ENCODE results near the gene TMEM191C. TPM values are rescaled to one million over a fixed set of nuclear protein-coding genes. Genes with fewer than 3 reads are reported as not detected.
"Not testable (repeated sequence)": the region's sequence is repeated elsewhere in the genome, so short reads cannot be mapped to it uniquely, and the experiment has no call there.

TMEM191C gene
- polyA plus RNA-seq (2012; ENCODE audit: low read depth, missing spikeins): 2.3 TPM

GRCh38 chr22:21467337-21468193 lies at the start of gene TMEM191C:
Gene TMEM191C, plus strand, starts transcription at chr22:21467387. Its CDS starts 73 bp downstream, at chr22:21467460.
- FAIRE-seq; DNase-seq (ENCODE audit: insufficient read length, low spot score): not testable (repeated sequence)

- DNase-seq (ENCODE audit: insufficient read length, low spot score); FAIRE-seq: not testable (repeated sequence)
Observed at GRCh38 chr22:21417853-21418252, 49.3 kb upstream of the TMEM191C start.

DNA sequence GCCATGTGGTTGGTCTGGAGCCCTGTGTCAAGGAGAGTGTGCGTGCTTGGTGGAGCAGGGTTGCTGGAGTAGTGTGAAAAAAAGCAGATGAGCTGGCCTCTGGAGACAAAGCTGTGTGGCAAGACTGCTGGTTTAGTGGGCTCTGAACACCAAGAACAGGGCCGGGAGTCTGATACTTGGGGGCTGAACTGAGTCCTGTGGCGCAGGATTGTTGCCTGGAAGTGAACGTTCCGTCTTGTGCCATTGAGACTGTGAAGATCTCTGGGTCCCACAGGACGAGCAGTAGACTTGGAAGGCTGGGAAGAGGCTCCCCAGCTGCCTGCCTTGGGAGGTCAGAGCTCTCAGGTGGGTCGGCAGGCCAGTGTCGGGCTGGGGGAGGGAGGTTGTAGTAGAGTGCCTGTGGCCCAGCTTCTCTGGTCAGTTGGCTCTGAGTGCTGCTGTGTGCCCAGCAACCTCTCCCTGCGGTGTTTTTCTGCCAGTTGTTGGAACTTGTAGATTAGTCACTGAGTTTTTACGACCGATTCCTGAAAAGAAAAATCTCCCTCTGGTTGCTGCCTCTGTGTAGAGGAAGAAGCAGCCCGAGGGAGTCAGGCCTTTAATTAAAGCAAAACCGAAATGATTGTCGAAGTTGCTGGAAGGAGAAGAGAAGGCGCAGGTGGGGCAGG lies 48.1 kb upstream of the TMEM191C start:
- not testable (repeated sequence) for DNase-seq (ENCODE audit: insufficient read length, low spot score); FAIRE-seq

DNA sequence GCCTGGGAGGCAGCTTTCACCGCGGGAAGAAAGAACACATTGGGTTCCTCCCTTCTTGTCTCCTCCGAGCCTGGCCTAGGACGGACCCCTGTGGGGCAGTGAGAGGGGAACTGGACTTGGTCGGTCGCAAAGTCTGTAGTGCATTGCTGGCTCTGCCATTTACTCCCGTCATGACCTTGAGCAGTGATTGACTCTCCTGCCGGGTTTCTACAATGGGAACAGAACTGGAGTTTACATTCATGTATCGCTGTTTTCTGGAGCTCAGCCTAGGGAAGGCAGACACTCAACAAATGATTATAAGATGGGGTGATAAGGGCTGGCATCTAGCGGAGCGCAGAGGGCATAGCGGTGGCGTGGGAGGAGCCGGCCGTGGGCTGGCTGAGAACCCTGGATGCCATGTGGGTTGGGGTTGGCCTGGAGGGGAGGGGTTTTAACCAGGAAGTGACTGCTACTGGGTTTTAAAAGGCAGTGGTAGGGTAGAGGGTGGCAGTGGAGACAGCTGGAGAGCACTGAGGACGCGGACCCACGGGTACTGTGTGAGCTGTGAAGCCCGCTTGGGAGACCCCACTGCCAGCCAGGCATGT lies 46.9 kb upstream of the TMEM191C start:
- not testable (repeated sequence) for DNase-seq (ENCODE audit: insufficient read length, low spot score); FAIRE-seq

GRCh38 chr22:21424084-21424709 lies 43.0 kb upstream of the TMEM191C start:
- not testable (repeated sequence) for FAIRE-seq; DNase-seq (ENCODE audit: insufficient read length, low spot score)

DNA sequence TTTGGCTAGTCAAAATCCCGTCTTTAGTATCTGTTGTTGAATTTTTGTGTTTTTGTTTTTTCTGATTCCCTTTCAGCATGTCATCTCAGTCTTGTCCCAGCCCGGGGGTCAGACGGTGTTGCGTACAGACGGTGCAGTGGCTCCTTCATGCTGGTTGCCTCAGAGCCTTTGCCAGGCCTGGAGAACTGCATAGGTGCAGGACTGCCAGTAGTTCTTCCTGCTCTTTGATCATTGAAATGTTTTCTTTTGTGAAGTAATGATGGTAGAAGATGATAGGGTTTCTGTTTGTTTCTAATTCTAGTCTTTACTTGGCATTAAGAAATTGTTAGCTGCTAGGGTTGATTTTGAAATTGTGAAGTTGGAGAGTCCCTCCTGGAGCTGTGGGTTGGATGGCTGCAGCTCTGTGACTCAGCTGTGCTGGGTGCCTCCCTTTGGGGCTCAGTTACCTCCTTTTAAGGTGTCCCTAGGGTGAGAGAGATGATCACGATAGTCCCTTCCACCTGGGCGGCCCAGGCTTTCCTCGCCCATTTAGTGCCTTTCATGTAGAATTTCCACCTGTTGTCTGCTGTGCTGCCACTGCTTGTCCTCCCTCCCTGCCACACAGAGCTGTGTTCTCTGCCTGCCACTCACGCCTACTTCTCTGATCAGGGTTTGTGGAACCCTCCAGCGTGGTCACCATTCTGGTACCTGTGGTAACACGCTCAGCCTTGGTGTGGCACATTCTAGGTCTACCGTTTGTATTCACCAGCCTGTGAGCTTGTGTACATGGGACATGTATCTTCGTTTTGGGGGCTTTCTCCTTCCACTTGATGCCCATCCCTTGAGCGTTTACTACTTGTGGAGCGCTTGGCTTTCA lies 32.6 kb upstream of the TMEM191C start:
- FAIRE-seq: not testable (repeated sequence)

DNA sequence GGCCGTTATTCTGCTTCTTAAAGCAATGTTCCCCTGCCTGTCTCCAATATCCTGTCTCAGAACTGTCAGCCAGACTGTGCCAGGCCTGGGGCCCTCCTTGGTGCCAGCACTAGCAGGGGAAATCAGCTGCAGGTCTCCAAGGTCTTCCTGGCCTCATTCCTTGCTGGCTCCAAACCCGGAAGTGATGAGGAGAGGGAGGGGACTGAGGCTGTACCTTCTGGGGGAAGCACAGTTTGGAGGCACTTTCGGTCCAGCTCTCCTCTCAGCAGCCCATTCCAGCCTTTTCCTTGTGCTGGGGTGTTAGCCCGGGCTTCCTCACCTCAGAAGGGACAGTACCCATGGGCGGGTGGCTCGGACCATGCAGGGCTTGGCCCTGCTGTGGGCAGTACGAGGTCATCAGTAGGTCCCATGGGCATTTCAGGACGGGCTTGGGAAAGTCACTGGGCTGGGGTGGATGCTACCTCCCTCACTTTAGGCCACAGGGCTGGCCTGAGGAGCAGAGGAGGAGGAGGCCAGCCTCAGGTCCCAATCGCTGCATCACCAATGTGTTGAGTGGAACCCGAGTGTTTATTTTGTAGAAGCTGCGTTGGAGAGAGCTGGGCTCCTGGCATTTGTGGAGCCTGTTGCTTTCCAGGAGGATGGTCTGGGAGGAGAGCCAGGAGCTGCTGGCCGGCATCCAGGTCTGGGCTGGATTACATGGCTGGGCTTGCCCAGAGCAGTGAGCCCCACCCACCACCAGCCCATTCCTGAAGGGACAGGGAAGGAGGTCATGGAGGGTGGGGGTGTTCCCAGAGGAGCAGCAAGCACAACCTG lies 31.0 kb upstream of the TMEM191C start:
- FAIRE-seq; DNase-seq (ENCODE audit: insufficient read length, low spot score): not testable (repeated sequence)

More for the DNA sequence above, 32.6 kb upstream of the TMEM191C start:
- DNase-seq (ENCODE audit: insufficient read length, low spot score): not testable (repeated sequence)

DNA sequence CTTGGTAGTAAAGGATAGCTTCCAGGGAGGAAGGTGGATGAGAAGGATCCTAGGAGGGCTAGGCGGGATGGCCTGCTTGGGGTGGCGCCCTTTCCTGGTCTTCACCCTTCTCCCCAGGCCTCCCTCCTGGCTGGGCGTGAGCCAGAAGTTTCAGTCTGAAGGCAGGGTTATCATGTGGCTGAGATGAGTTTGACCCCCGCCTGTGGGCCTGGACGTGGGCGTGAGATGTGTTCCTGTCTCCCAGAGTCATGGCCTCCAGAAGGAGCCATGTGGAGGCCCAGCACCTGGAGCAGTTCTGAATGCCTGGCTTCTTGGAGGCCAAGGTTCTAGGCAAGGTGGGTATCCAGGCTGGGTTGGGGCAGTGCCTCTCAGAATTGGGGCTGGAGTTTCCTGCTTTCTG lies 29.2 kb upstream of the TMEM191C start:
- not testable (repeated sequence) for FAIRE-seq

DNA sequence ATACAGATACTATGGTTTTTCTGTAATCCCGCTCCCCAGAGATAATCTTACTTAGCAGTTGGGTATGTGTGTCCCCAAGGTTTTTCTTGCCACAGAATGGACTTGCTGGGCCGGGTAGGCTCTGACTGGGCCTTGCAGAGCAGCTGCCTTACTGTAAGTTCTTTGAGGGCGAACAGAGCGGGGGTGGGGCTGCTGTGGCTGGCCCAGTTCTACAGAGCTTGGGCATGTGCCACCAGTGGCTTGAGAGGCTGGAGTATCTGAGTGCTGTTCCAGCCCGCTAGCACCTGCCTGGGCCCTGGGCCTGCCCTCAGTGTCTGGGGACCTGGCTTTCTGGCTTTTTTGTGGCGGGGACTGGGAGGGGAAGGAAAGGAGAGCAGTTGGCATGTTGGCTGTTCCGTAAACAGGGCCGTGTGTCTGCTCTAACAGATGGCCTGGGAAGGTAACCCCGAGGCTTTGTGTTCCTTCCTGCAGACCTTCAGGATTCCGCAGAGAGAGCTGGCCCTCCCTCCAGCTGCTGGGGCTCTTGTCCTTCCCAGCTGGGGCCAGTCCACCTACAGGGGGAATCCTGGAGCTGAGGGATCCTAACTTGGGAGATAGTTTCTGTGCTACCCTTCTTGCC lies 27.1 kb upstream of the TMEM191C start:
- FAIRE-seq; DNase-seq (ENCODE audit: insufficient read length, low spot score): not testable (repeated sequence)

More for the DNA sequence above, 29.2 kb upstream of the TMEM191C start:
- DNase-seq (ENCODE audit: insufficient read length, low spot score): not testable (repeated sequence)

DNA sequence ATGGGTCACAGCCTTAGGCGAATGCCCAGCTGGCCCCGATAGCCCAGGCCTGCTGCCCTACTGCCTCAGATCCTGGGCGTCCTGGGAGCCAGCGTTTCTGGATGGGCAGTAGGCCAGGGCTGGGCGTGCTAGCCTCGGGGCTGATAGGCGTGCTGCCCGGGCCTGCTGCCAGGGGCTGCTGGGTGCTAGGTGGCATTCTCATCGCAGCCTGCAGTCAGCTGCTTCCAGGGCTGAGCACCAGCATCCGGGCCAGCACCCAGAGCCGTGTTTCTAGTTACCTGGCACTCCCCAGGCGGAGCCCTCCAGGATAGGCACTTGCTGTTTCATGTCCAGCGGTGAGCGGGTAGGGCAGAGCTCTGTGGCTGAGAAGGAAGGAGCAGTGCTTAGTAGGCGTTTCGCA lies 26.5 kb upstream of the TMEM191C start:
- not testable (repeated sequence) for DNase-seq (ENCODE audit: insufficient read length, low spot score); FAIRE-seq

DNA sequence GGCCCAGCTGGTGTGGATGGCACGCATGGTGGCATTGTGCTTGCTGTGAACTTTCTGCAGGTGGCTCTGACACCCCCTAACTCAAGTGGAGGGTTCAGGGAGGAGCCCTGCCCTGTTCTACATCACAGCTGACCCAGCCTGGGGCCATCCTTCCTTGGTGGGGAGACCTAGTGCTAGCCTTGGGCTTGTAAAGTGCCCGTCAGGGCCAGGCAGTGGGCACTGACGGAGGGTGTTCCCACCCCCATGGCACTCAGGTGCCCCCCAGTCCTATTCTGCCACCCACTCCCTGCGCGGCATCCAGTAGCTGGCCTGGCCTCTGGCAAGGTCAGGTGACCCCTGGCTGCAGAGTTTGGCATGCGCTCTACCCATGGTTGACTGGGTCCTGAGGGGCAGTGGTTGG lies 26.0 kb upstream of the TMEM191C start:
- FAIRE-seq; DNase-seq (ENCODE audit: insufficient read length, low spot score): not testable (repeated sequence)

DNA sequence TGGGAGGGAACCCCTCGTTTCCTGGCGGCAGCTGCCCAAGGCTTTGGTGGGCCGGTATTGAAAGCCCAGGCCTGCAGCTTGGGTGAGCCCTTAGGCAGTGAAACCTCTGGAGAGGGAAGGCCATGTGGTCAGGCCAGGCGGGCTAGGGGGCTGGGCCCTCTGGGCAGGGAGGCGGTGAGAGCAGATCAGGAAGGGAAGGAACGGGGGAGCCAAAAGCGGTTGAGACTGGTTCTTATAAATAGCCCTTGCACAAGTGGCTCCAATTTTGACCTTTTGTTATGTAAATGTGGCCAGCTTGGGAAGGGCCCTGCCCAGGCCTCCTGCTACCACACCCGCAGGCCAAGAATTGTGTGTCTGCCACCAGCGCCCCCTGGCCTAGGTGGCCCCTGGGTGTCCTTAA lies 25.1 kb upstream of the TMEM191C start:
- not testable (repeated sequence) for DNase-seq (ENCODE audit: insufficient read length, low spot score); FAIRE-seq

DNA sequence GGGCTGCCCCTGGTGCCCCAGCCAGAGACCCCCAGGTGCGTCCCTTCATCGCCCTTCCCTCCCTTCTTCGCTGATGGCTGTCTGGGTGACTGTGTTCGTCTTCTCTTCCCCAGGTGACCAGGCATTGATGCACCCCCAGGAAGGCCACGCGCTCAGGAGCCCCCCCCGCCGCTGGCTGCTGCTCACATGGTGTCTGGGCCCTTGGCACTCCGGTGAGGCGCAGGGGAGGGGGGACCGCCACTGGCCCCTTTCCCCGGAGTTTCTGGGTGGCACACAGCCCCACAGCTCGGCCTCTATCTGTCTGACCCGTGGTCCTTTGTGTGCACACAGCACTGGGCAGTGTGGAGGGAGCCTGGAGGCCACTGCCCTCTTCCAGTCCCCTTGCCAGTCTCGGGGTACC lies 24.5 kb upstream of the TMEM191C start:
- DNase-seq (ENCODE audit: insufficient read length, low spot score); FAIRE-seq: not testable (repeated sequence)

Measured in GM12891 (cell line).